ENCODE measurements around the gene RERE.

RERE gene

DNA sequence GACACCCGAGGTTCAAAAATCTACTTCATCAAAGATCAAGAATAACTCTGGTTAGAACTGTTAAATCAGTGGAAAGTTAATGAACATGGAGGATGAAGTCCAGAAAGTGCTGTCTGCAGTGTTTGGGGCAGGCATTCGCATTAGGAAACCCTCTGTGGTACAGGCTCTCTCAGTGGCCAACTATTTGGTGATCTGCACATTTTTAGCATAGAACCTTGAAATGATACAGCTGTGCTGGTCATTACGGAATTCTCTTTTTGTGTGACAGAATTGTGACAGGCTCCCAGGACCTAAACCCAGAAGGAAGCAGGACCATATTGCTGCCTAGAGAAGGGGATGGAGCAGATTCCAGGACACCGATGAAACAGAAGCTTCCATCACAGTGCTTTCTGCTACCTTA lies 410.5 kb downstream of the RERE start:
- Histone ChIP-seq H3K27ac (ENCODE audit: low read length) (peak overlapping the region; percentile 86), H3K9me3 (ENCODE audit: control insufficient read depth in 2 of 2, low read length in 2 of 2) (no peaks in the 10 kb centered on the region), H3K4me1 (ENCODE audit: control insufficient read depth, insufficient read depth, low read length) (peaks cover 52% of the 10 kb centered on the region), H3K36me3 (ENCODE audit: control insufficient read depth in 2 of 2, insufficient read depth in 2 of 2, low read length in 2 of 2) (peaks cover 5 to 6% of the 10 kb centered on the region in 2 donors), H3K27me3 (ENCODE audit: control insufficient read depth in 1 of 2, insufficient read depth in 2 of 2, low read length in 2 of 2) (no peaks in the 10 kb centered on the region), H3K4me3 (ENCODE audit: low read length in 2 of 2) (peak overlapping the region in 1 of 2 donors; percentile 49), H3K9ac (ENCODE audit: low read length in 2 of 2) (no peak overlapping the region)

DNA sequence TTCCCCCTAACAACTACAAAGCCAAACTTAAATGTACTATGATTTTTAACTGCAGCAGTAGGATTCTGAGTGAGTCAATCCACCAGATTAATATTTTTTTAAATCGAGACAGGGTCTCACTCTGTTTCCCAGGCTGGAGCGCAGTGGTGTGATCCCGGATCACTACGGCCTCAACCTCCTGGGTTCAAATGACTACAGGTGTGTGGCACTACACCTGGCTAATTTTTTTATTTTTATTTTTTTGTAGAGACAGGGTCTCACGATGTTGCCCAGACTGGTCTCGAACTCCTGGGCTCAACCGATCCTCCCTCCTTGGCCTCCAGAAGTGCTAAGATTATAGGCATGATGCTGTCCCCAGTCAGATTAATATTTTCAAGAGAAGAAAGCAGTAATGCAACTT lies 411.4 kb downstream of the RERE start:
- H3K9ac ChIP-seq (ENCODE audit: low read length in 2 of 2), result no peak overlapping the region
- no peak overlapping the region for H3K27ac ChIP-seq (ENCODE audit: low read length)
- H3K9me3 ChIP-seq (ENCODE audit: control insufficient read depth in 2 of 2, low read length in 2 of 2), result no peaks in the 10 kb centered on the region
- peaks cover 47% of the 10 kb centered on the region for H3K4me1 ChIP-seq (ENCODE audit: control insufficient read depth, insufficient read depth, low read length)
- H3K27me3 ChIP-seq (ENCODE audit: control insufficient read depth in 1 of 2, insufficient read depth in 2 of 2, low read length in 2 of 2), result no peaks in the 10 kb centered on the region
- peaks cover 6% of the 10 kb centered on the region in 2 donors for H3K36me3 ChIP-seq (ENCODE audit: control insufficient read depth in 2 of 2, insufficient read depth in 2 of 2, low read length in 2 of 2)
- H3K4me3 ChIP-seq (ENCODE audit: low read length in 2 of 2), result no peak overlapping the region

DNA sequence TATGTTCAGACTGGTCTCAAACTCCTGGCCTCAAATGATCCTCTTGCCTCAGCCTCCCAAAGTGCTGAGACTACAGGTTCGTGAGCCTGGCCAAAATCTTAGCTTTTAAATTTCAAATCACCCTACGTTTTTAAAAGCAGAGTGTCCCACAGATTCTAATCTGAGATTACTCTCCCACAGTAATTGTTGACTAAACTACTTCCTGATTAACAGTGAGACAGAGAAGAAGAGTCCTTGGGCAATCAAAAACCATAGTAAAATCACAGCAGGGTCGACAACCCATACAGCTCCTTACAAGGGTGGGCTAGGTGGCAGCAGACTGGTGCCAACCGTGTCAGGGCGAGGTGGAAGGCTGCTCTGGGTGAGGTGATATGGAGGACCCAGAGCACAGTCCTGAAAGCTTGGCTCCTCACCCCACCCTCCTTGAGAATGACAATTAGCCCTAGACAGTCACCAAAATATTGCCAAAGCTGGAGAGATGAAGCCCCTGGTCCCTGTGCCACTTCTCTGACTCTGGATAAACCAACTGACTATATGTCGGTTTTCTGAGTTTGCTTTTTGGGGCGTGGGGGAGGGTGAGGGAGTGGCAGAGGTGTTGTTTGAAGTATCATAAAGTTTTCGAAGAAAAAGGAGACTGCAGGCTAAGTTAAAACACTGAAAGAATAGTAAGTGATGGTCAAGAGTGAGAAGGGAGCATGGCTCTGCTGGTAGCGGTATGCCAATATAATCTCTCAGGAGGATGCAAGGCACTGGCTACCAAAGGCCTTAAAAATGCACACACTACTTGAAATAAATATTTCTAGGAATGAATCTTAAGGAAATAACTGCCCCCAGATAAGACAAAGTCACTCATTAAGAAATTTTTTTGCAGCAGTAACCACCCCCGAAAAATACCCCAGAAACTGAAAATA lies 412.7 kb downstream of the RERE start:
- H3K4me3 ChIP-seq (ENCODE audit: low read length in 2 of 2), result no peak overlapping the region
- H3K4me1 ChIP-seq (ENCODE audit: control insufficient read depth, insufficient read depth, low read length), result peaks cover 35% of the 10 kb centered on the region
- H3K9me3 ChIP-seq (ENCODE audit: control insufficient read depth in 2 of 2, low read length in 2 of 2), result no peaks in the 10 kb centered on the region
- H3K27ac ChIP-seq (ENCODE audit: low read length), result no peak overlapping the region
- H3K36me3 ChIP-seq (ENCODE audit: control insufficient read depth in 2 of 2, insufficient read depth in 2 of 2, low read length in 2 of 2), result peaks cover 6% of the 10 kb centered on the region in 2 donors
- H3K9ac ChIP-seq (ENCODE audit: low read length in 2 of 2), result no peak overlapping the region
- no peaks in the 10 kb centered on the region for H3K27me3 ChIP-seq (ENCODE audit: control insufficient read depth in 1 of 2, insufficient read depth in 2 of 2, low read length in 2 of 2)

DNA sequence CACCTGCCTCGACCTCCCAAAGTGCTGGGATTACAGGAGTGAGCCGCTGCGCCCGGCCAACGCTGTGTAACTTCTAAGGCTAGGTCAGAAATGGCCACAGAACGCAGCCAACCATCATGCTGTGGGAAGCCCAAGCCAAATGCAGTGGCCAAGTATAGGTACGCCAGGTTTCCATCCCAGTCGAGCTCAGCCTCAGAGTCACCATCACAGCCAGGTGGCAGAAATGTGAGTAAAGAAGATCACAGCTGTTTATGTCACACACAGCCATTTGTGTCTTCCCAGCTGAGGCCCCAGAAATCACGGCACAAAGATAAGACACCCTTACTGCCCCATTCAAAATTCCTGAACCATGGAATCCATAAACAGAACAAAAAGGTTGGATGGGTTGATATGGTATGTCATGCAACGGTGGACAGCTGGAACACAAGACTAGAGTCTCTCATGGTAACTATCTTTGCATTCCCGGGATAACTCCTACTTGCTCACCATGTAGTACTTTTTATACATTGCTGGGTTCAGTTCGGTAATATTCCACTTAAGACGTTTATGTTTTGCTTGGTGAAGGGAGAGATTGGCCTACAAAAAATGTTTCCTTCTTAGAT lies 415.2 kb downstream of the RERE start:
- H3K9ac ChIP-seq (ENCODE audit: low read length in 2 of 2), result no peak overlapping the region
- no peaks in the 10 kb centered on the region for H3K9me3 ChIP-seq (ENCODE audit: control insufficient read depth in 2 of 2, low read length in 2 of 2)
- peaks cover 4 to 6% of the 10 kb centered on the region in 2 donors for H3K36me3 ChIP-seq (ENCODE audit: control insufficient read depth in 2 of 2, insufficient read depth in 2 of 2, low read length in 2 of 2)
- no peak overlapping the region for H3K4me3 ChIP-seq (ENCODE audit: low read length in 2 of 2)
- H3K27ac ChIP-seq (ENCODE audit: low read length), result no peak overlapping the region
- H3K27me3 ChIP-seq (ENCODE audit: control insufficient read depth in 1 of 2, insufficient read depth in 2 of 2, low read length in 2 of 2), result no peaks in the 10 kb centered on the region
- peaks cover 26% of the 10 kb centered on the region for H3K4me1 ChIP-seq (ENCODE audit: control insufficient read depth, insufficient read depth, low read length)

DNA sequence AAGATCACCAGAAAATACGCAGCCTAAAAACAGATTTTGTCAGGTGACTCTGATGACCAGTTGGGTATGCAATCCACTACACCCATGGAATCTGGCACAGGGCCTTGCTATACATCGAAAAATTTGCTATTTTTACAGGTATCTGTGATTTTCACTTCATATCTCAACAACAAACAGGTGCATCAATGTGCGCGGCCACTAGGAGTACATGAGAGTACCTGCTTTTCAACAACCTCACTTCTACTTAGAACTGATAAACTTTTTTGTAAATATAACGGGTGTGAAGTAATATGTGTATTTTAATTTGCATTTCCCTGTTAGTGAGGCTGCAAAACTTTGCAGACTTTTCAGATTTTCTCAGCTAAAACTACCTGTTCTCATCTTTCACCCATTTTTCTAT lies 418.8 kb downstream of the RERE start:
- Histone ChIP-seq H3K9ac (ENCODE audit: low read length in 2 of 2) (no peak overlapping the region), H3K4me1 (ENCODE audit: control insufficient read depth, insufficient read depth, low read length) (peaks cover 37% of the 10 kb centered on the region), H3K9me3 (ENCODE audit: control insufficient read depth in 2 of 2, low read length in 2 of 2) (no peaks in the 10 kb centered on the region), H3K36me3 (ENCODE audit: control insufficient read depth in 2 of 2, insufficient read depth in 2 of 2, low read length in 2 of 2) (peaks cover 0 to 6% of the 10 kb centered on the region in 2 donors), H3K27me3 (ENCODE audit: control insufficient read depth in 1 of 2, insufficient read depth in 2 of 2, low read length in 2 of 2) (no peaks in the 10 kb centered on the region), H3K4me3 (ENCODE audit: low read length in 2 of 2) (no peak overlapping the region), H3K27ac (ENCODE audit: low read length) (no peak overlapping the region)

DNA sequence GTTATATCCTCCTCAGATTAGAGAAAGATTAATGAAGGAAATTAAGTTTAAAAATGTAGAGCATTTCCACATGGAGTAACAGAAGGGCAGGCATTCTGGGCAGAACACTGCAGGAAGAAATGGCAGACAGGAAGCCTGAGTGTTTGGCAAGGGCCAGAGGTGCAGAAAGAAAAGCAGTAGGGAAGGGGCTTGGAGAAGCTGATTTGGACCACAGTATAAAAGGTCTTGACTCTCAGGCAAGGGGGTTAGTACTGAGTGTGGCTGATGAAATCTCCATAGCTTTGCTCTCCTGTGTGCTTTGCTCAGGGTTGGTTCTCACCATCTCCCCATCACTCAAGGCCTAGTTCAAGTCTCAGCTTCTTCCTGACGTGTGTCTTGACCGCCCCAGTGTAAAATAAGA lies 419.4 kb downstream of the RERE start:
- H3K27ac ChIP-seq (ENCODE audit: low read length), result no peak overlapping the region
- peak overlapping the region in 1 of 2 donors; percentile 8 for H3K4me3 ChIP-seq (ENCODE audit: low read length in 2 of 2)
- no peaks in the 10 kb centered on the region for H3K9me3 ChIP-seq (ENCODE audit: control insufficient read depth in 2 of 2, low read length in 2 of 2)
- H3K27me3 ChIP-seq (ENCODE audit: control insufficient read depth in 1 of 2, insufficient read depth in 2 of 2, low read length in 2 of 2), result no peaks in the 10 kb centered on the region
- peaks cover 39% of the 10 kb centered on the region for H3K4me1 ChIP-seq (ENCODE audit: control insufficient read depth, insufficient read depth, low read length)
- H3K36me3 ChIP-seq (ENCODE audit: control insufficient read depth in 2 of 2, insufficient read depth in 2 of 2, low read length in 2 of 2), result peaks cover 0 to 6% of the 10 kb centered on the region in 2 donors
- no peak overlapping the region for H3K9ac ChIP-seq (ENCODE audit: low read length in 2 of 2)

DNA sequence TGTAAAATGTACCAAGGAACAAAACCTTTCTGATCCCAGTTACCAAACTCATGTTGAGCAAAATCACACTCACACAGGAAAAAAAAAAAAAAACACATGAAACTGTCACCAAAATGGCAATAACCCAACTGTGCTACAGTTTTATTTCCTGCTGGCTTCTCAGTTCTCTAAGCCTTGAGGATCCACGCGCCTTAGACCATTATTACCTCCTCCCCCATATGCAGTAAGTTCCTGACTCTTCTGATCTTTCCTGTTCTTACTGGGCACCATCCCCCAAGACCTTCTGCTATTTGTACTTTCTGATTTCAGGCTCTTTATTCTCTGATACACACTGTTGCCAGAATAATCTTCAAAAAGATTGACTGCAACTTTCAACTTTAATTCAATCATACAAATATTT lies 419.9 kb downstream of the RERE start:
- no peak overlapping the region for H3K9ac ChIP-seq (ENCODE audit: low read length in 2 of 2)
- H3K9me3 ChIP-seq (ENCODE audit: control insufficient read depth in 2 of 2, low read length in 2 of 2), result no peaks in the 10 kb centered on the region
- H3K4me3 ChIP-seq (ENCODE audit: low read length in 2 of 2), result no peak overlapping the region
- H3K27ac ChIP-seq (ENCODE audit: low read length), result peak overlapping the region; percentile 46
- H3K36me3 ChIP-seq (ENCODE audit: control insufficient read depth in 2 of 2, insufficient read depth in 2 of 2, low read length in 2 of 2), result peaks cover under 1 to 5% of the 10 kb centered on the region in 2 donors
- peaks cover 43% of the 10 kb centered on the region for H3K4me1 ChIP-seq (ENCODE audit: control insufficient read depth, insufficient read depth, low read length)
- H3K27me3 ChIP-seq (ENCODE audit: control insufficient read depth in 1 of 2, insufficient read depth in 2 of 2, low read length in 2 of 2), result no peaks in the 10 kb centered on the region

DNA sequence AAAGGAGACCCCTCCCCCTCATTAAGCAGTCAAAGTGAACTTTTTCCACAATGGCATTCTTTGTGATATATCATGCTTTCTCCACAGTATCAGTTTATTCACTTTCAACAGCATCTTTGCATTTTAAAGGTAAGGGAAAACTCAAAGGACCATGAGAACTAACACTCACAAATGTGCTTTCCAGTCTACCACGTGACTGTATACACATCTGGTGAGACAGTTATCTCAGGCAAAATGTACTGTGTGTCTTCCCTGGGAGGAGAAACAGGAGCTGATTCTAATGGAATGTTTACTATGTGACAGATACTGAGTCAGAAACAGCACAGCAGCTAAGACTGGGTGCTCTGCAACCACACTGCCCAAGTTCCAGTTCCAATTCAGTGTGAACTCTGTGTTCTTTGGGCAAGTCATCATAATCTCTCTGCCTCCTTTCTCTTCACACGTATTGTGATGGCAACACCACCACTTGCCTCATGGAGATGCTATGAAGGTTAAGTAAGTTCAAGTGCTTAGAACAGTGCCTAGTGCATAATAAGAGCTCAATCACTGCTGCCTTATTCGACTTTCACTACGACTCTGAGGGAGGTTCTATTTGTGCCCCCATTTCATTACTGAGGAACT lies 420.5 kb downstream of the RERE start:
- Histone ChIP-seq H3K4me3 (ENCODE audit: low read length in 2 of 2) (peak overlapping the region in 1 of 2 donors; percentile 8), H3K4me1 (ENCODE audit: control insufficient read depth, insufficient read depth, low read length) (peaks cover 40% of the 10 kb centered on the region), H3K36me3 (ENCODE audit: control insufficient read depth in 2 of 2, insufficient read depth in 2 of 2, low read length in 2 of 2) (peaks cover under 1 to 2% of the 10 kb centered on the region in 2 donors), H3K27me3 (ENCODE audit: control insufficient read depth in 1 of 2, insufficient read depth in 2 of 2, low read length in 2 of 2) (no peaks in the 10 kb centered on the region), H3K27ac (ENCODE audit: low read length) (peak overlapping the region; percentile 46), H3K9ac (ENCODE audit: low read length in 2 of 2) (peak overlapping the region in 1 of 2 donors; percentile 12), H3K9me3 (ENCODE audit: control insufficient read depth in 2 of 2, low read length in 2 of 2) (no peaks in the 10 kb centered on the region)

DNA sequence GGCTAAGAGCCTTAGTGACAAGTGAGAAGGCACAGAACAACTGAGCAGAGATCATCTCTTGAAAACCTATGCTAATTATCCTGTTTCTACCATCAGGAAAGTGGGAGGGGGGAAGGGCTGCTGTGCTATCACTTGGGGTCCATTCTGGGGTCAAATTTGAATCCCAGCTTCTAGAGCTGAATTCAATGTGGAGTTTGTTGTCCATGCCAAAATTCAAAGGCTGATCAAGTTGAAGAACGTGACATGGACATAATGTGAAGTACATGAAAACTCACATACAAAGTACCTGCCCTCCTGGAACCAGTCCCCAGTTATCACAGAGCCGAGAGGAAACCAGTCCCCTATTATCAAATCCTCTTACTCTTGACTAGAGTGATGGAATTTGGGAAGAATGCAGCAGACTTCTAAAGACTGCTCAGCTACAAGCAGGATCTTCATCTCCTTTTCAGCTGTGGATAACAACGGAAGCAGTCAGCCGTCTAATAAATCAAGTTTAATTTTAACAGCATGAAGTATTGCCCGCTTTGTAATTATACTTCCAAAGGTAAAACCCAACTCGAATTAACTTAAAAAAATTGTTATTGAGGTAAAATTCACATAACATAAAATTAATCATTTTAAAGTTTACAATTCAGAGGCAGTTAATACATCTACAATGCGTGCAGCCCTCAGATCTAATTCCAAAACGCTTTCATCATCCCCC lies 421.2 kb downstream of the RERE start:
- H3K27me3 ChIP-seq (ENCODE audit: control insufficient read depth in 1 of 2, insufficient read depth in 2 of 2, low read length in 2 of 2), result no peaks in the 10 kb centered on the region
- H3K36me3 ChIP-seq (ENCODE audit: control insufficient read depth in 2 of 2, insufficient read depth in 2 of 2, low read length in 2 of 2), result peaks cover 0 to 2% of the 10 kb centered on the region in 2 donors
- no peak overlapping the region for H3K4me3 ChIP-seq (ENCODE audit: low read length in 2 of 2)
- H3K9ac ChIP-seq (ENCODE audit: low read length in 2 of 2), result peak overlapping the region in 1 of 2 donors; percentile 12
- H3K9me3 ChIP-seq (ENCODE audit: control insufficient read depth in 2 of 2, low read length in 2 of 2), result no peaks in the 10 kb centered on the region
- H3K4me1 ChIP-seq (ENCODE audit: control insufficient read depth, insufficient read depth, low read length), result peaks cover 42% of the 10 kb centered on the region
- peak overlapping the region; percentile 46 for H3K27ac ChIP-seq (ENCODE audit: low read length)

DNA sequence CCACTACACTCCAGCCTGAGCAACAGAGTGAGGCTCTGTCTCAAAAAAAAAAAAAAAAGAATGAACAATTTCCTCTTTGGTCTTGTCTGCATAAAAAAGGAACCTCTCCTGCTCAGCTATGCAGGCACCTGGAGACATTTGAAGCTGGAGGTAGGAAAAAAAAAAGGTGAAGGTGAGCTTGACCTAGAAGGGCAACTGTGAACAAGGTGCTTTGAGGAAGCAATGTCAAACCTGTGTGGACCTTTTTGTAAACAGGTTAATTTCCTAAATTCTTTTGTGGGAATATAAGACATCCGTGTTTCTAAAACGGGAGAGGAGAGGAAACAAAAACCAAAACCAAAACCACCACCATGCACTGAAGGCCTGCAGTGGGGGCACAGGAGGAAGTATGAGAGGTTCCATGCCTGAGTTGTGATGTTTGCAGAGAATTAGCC lies 422.0 kb downstream of the RERE start:
- no peaks in the 10 kb centered on the region for H3K27me3 ChIP-seq (ENCODE audit: control insufficient read depth in 1 of 2, insufficient read depth in 2 of 2, low read length in 2 of 2)
- H3K4me3 ChIP-seq (ENCODE audit: low read length in 2 of 2), result no peak overlapping the region
- peaks cover 46% of the 10 kb centered on the region for H3K4me1 ChIP-seq (ENCODE audit: control insufficient read depth, insufficient read depth, low read length)
- H3K9me3 ChIP-seq (ENCODE audit: control insufficient read depth in 2 of 2, low read length in 2 of 2), result no peaks in the 10 kb centered on the region
- peaks cover 0 to 3% of the 10 kb centered on the region in 2 donors for H3K36me3 ChIP-seq (ENCODE audit: control insufficient read depth in 2 of 2, insufficient read depth in 2 of 2, low read length in 2 of 2)
- peak overlapping the region; percentile 46 for H3K27ac ChIP-seq (ENCODE audit: low read length)
- H3K9ac ChIP-seq (ENCODE audit: low read length in 2 of 2), result no peak overlapping the region

Measured in stomach smooth muscle (tissue), 2 donors.